GM19238 (cell line): ENCODE data around the gene ATP13A2.

Source experiments
- DNase-seq: peaks from one replicate; pipeline ENCODE4 v3.0.0; 2011; ENCODE audit warnings: low spot score; ENCODE audit not compliant: insufficient read length

ATP13A2 gene

GRCh38 chr1:17028662-17029188 lies 17.0 kb upstream of the ATP13A2 start:
- no peak for DNase-seq

- no peak for DNase-seq
Observed at GRCh38 chr1:17027900-17028299, 16.2 kb upstream of the ATP13A2 start.

GRCh38 chr1:17027403-17027802 lies 15.7 kb upstream of the ATP13A2 start:
- DNase-seq = no peak

GRCh38 chr1:17024721-17025120 lies 13.0 kb upstream of the ATP13A2 start:
- DNase-seq = no peak

- DNase-seq = no peak
Observed at GRCh38 chr1:17023573-17023972, 11.8 kb upstream of the ATP13A2 start.

DNA sequence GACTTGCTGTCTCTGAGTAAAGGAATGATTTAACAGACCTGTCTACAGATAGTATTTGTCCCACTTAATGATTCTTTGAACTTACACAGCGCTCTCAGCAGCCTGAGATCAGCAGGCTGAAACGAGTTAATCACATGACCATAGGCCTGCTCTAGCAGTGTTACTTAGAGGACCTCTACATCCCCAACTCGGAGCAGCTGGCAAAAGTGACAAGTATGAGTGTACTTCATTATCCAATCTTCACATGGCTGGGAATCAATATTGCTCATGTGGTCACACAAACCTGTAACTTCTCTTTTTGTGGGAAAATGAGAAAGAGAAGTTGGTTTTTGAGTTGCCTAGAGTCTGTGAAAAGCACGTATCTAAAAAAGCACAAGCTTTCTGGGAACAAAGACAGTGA lies 11.4 kb upstream of the ATP13A2 start:
- DNase-seq = no peak

DNA sequence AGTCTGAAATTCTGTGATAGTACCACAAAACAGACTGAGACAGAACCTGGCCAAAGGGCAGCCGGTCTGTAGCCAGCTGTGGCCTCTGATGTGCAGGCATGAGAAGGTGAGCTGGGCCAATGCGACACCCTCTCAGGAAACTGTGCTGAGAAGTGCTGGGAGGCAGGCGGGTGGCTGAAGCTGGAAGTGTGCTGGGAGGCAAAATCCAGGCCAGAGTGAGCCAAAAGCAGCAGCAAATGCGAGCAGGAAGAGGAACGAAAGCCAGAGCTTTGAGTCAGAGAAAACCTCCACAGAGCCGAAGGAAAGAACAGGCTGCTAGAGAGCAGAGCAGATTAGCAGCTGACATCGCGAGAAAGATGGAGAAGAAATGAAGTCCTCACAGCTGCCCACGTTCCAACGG lies 10.2 kb upstream of the ATP13A2 start:
- no peak for DNase-seq

- DNase-seq = no peak
Observed at GRCh38 chr1:17020502-17020901, 8.8 kb upstream of the ATP13A2 start.

- no peak for DNase-seq
Observed at GRCh38 chr1:17018849-17019248, 7.1 kb upstream of the ATP13A2 start.

- DNase-seq = no peak
Observed at GRCh38 chr1:17017435-17017834, 5.7 kb upstream of the ATP13A2 start.

DNA sequence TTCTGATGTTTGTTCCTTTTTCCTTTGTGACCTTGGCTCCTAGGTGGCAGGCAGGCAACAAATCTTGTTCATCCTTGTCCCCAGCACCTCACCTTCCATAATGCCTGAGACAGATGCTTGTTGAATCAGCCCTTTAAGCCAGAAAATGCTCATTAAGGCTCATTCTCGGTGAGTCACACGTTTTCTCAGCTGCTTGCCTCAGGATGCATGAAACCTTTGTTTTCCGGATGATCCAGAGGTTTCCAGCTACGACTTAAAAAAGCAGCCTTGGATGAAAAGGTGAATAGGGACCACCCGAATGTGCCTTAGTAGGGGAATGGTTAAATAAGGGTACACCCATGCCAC lies 4.6 kb upstream of the ATP13A2 start:
- DNase-seq = no peak

DNA sequence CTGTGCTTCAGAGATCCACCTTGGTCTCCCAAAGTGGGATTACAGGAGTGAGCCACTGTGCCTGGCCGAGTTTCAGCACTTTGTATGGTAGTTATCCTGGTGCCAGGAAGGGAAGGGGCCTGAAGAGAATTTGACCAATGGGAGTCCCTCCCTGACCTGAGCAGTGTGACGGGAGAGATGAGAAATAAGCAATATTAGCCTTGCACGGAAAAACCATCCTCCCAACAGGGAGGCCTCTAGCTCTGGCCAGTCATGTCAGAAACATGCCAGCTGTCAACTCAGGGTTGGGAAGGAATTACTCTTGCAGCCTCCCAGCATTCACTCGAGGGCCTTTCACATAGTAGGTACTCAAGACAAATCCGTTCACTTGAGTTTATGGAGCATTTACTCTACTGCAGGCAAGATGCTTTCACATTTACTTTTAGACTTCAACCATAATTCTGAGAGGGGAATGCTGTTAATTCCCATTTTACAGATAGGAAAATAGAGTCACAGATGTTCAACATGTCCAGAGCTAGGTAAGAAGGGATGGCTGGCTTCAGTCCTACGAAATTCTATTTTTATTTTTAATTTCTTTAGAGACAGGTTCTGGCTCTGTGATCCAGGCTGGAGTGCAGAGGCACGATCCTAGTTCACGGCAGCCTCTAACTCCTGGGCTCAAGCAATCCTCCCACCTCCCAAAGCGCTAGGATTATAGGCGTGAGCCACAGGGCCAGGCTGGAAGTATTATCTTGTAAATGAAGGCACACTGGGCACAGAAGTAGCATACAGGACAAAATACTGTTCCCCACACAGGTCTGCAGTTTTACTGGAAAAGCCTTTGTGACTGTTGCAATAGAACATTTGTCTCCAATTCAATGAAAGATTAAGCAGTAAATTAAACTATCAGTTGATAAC lies 3.2 kb upstream of the ATP13A2 start:
- DNase-seq = no peak

DNA sequence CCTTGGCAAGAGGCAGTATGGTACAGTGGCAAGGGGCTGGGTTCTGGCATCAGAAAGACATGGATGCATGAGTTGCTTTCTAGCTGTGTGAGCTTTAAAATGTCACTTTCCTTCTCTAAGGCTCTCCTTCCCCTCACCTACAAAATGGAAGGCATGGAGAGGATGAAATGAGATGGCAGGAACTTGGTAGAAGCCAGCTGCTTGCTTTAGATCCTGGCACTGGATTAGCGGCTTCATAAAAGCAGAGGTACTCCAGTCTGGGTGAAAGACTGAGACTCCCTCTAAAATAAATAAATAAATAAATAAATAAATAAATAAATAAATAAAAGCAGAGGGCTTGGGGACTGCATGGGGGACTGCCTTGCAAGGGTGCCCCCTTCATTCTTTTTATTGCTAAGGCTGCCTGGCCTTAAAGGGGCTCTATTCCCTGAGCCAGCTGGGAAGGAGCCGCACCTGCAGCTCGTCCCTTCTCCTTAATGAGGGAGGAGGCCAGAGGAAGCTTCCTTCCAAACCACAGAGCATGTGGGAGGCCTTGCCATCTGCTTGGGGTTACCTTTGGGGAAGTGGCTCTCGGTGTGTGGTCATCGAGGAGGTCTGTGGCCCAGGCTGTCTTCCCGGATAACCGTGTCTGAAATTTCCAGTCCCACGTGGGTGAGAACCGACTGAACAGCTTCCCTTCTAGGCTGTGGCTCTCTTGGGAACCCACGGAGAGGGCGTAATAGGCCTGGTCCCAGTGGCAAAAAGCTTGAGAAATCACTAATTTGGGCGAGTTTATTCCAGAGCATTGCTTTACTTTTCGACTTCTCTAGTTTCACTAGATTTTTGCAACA lies 2.0 kb upstream of the ATP13A2 start:
- DNase-seq = no peak

- no peak for DNase-seq
Observed at GRCh38 chr1:17012775-17013490, 1.2 kb upstream of the ATP13A2 start.

- DNase-seq = peak; percentile 42
Observed at GRCh38 chr1:17011092-17011438, 663 bp downstream of the ATP13A2 start.

- DNase-seq = no peak
Observed at GRCh38 chr1:17009706-17010105, 2.0 kb downstream of the ATP13A2 start.

DNA sequence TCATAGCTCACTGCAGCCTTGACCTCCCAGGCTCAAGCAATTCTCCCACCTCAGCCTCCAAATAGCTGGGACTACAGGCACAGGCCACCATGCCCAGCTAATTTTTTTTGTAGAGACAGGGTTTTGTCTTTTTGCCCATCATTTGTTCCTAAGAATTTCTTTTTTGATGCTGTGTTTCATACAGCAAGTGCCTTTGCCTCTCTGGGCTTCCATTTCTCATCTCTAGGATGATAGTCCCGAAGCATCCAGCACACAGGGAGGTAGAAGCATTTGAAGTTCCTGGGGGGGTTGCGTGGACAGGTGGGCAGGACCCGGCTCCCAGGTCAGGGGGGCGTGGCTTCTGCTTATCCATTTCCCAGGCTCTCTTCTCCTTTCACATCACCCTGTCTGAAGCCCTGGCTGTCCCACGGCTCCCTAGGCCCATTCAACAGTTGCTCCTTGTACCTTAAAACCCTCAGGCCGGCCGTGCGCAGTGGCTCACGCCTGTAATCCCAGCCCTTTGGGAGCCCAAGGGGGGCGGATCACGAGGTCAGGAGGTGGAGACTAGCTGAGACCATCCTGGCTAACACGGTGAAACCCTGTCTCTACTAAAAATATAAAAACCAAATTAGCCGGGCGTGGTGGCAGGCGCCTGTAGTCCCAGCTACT lies 3.4 kb downstream of the ATP13A2 start:
- DNase-seq = no peak

DNA sequence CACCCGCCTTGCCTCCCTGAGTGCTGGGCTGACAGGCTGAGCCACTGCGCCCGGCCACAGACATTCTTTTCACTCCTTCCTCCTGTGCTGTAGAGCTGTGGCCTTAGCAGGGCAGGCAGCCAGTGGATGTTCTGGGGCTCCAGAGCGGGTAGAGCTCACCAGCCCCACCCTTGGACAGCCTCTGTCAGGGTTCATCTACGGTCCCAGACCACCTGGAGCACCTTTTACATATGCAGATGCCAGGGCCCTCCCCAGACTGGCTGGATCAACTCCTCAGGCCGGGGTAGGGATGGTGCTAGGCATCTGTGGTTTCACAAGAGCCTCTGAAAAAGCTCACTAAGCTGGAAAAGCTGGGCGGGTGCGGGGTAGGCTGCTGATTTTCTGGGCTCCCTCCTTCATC lies 4.6 kb downstream of the ATP13A2 start:
- DNase-seq = no peak

GRCh38 chr1:17005365-17005740 lies 6.4 kb downstream of the ATP13A2 start:
- DNase-seq = no peak

GRCh38 chr1:17004466-17005364 lies 7.0 kb downstream of the ATP13A2 start:
- DNase-seq = no peak
